ENCODE data around the gene OR8G5.
"Not testable (repeated sequence)": the region's sequence is repeated elsewhere in the genome, so short reads cannot be mapped to it uniquely, and the experiment has no call there.

The OR8G5 gene, protein sequence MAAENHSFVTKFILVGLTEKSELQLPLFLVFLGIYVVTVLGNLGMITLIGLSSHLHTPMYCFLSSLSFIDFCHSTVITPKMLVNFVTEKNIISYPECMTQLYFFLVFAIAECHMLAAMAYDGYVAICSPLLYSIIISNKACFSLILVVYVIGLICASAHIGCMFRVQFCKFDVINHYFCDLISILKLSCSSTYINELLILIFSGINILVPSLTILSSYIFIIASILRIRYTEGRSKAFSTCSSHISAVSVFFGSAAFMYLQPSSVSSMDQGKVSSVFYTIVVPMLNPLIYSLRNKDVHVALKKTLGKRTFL

DNA sequence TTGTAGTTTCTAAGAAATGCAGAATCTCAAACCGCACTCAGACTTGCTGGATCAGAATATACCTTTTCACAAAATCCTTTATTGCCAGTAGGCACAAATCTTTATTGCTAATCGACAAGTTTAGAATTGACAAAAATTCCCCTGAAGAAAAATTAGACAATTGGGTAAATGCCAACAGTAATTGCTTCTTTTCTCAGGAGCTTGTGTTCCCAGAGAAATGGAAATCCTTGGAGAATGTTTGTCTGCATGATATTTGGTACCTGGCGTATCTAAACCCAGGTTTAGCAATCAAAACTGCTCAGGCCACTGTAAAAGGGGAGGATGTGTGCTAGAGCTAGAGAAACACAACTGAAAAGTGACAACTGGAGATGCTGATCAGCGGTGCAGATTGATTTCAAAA is at the start of gene OR8G5:
Gene OR8G5, plus strand, starts transcription at position 301 of the 400 bp plus-strand sequence. CDS start 8,556 bp downstream, outside the sequence.
- Histone ChIP-seq H3K27me3 (ENCODE audit: control insufficient read depth, insufficient read depth, low read length) (no peaks in the 10 kb centered on the region), H3K4me3 (ENCODE audit: low read depth, low read length) (no peak within 1 kb of the TSS), H3K36me3 (ENCODE audit: control insufficient read depth, insufficient read depth, low read length) (no peaks in the 10 kb centered on the region), H3K9ac (ENCODE audit: low read depth, low read length) (no peak within 1 kb of the TSS), H3K9me3 (ENCODE audit: control insufficient read depth, insufficient read depth, low read length) (no peaks in the 10 kb centered on the region), H3K4me1 (ENCODE audit: control insufficient read depth, insufficient read depth, low read length) (no peaks in the 10 kb centered on the region)

DNA sequence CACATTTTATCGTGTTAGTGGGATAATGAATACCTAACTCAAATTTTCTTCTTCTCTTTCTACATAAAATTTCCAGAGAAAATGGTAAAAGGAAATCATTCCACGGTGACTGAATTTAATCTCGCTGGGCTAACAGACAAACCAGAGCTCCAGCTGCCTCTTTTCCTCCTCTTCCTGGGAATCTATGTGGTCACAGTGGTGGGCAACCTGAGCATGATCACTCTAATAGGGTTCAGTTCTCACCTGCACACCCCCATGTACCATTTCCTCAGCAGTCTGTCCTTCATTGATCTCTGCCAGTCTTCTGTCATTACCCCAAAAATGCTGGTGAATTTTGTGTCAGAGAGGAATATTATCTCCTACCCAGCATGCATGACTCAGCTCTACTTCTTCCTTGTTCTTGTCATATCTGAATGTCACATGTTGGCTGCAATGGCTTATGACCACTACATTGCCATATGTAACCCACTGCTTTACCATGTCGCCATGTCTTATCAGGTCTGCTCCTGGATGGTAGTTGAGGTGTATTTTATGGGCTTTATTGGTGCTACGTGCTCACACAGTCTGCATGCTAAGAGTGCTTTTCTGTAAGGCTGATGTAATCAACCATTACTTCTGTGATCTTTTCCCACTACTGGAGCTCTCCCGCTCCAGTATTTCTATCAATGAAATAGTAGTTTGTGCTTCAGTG is 48.9 kb upstream of the OR8G5 start:
- Histone ChIP-seq H3K9ac (ENCODE audit: low read depth, low read length) (no peak overlapping the region), H3K27me3 (ENCODE audit: control insufficient read depth, insufficient read depth, low read length) (no peaks in the 10 kb centered on the region), H3K4me1 (ENCODE audit: control insufficient read depth, insufficient read depth, low read length) (no peaks in the 10 kb centered on the region), H3K36me3 (ENCODE audit: control insufficient read depth, insufficient read depth, low read length) (no peaks in the 10 kb centered on the region), H3K9me3 (ENCODE audit: control insufficient read depth, insufficient read depth, low read length) (no peaks in the 10 kb centered on the region), H3K4me3 (ENCODE audit: low read depth, low read length) (no peak overlapping the region)

DNA sequence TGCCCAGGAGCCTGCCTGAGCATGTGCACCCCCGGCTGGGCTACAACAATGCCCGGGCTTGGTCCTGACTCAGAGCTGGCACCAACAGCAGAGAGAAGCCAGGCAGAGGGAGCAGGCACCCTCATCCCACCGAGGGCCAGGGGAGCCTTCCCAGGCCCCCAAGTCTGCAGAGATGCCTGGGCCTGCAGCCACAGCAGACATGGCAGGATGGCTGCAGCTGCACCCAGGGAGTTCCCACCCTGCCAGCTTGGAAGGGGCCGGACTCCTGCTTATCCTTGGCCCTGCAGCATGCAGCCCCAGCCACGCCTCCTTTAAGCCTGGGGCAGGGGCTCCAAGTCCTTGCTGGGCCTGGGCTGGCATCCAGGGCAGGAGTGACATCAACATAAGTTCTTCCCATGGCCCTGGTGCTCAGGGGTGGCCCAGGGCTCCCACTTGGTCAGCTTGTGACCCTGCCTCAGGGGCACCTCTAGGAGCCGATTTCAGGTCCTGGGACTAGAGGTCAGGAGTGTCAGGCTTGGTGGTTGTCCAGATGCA is 46.3 kb upstream of the OR8G5 start:
- no peaks in the 10 kb centered on the region for H3K9me3 ChIP-seq (ENCODE audit: control insufficient read depth, insufficient read depth, low read length)
- no peaks in the 10 kb centered on the region for H3K36me3 ChIP-seq (ENCODE audit: control insufficient read depth, insufficient read depth, low read length)
- H3K9ac ChIP-seq (ENCODE audit: low read depth, low read length), result no peak overlapping the region
- no peak overlapping the region for H3K4me3 ChIP-seq (ENCODE audit: low read depth, low read length)
- no peaks in the 10 kb centered on the region for H3K27me3 ChIP-seq (ENCODE audit: control insufficient read depth, insufficient read depth, low read length)
- no peaks in the 10 kb centered on the region for H3K4me1 ChIP-seq (ENCODE audit: control insufficient read depth, insufficient read depth, low read length)

DNA sequence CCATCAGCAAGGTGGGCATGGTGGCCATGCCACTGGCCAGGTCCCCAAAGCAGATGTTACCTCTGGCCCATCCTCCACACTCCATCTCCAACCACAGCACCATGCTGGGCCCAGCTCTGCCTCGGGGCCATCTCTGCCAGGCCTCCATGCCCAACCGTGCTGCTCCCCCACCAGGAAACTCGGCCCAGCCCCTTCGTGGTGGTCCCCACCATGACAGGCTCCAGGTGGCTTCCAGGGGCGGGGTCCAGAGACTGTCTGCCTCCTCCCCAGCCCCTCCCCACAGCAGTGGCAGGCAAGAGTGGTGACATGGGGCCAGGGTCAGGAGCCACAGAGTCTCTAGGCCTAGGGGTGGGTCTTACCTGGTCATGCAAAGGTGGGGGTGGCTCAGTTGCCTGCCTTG is 45.8 kb upstream of the OR8G5 start:
- Histone ChIP-seq H3K27me3 (ENCODE audit: control insufficient read depth, insufficient read depth, low read length) (no peaks in the 10 kb centered on the region), H3K4me1 (ENCODE audit: control insufficient read depth, insufficient read depth, low read length) (no peaks in the 10 kb centered on the region), H3K9ac (ENCODE audit: low read depth, low read length) (no peak overlapping the region), H3K36me3 (ENCODE audit: control insufficient read depth, insufficient read depth, low read length) (no peaks in the 10 kb centered on the region), H3K4me3 (ENCODE audit: low read depth, low read length) (no peak overlapping the region), H3K9me3 (ENCODE audit: control insufficient read depth, insufficient read depth, low read length) (no peaks in the 10 kb centered on the region)

DNA sequence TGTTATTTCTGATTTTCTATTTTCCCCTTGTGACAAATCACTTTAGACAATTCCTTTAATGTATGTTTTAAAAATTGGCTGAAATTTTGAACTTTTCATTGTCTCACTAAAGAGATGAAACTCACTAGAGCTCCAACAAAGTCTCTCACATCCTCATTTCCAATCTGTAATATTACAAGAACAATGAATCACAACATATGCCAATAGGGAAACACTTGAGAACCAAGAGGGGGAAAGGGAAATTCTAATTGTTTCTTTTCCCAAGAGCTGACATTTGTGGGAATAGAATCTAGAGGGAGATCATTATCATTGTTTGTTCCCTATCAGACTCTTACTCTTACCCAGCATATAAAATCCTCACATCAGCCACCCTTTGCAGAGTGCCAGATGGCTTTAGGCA is 44.9 kb upstream of the OR8G5 start:
- Histone ChIP-seq H3K4me1 (ENCODE audit: control insufficient read depth, insufficient read depth, low read length) (no peaks in the 10 kb centered on the region), H3K27me3 (ENCODE audit: control insufficient read depth, insufficient read depth, low read length) (no peaks in the 10 kb centered on the region), H3K36me3 (ENCODE audit: control insufficient read depth, insufficient read depth, low read length) (no peaks in the 10 kb centered on the region), H3K9me3 (ENCODE audit: control insufficient read depth, insufficient read depth, low read length) (no peaks in the 10 kb centered on the region), H3K4me3 (ENCODE audit: low read depth, low read length) (no peak overlapping the region), H3K9ac (ENCODE audit: low read depth, low read length) (no peak overlapping the region)

DNA sequence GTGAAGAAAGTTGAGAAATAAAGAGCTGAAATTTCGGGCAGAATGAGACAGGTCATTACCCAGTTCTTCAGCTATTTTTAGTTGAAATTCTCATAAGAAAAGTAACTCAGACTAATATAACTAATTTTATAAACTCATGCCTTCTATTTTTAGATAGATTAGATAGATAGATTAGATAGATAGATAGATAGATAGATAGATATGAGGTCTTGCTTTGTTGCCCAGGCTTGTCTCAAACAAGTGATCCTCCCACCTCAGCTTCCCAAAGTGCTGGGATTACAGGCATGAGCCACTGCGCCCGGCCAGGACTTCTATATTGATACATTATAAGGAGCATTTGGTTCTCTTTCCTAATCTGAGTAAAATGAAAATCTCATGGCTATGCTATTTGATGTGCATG is 42.1 kb upstream of the OR8G5 start:
- Histone ChIP-seq H3K9me3 (ENCODE audit: control insufficient read depth, insufficient read depth, low read length) (no peaks in the 10 kb centered on the region), H3K4me1 (ENCODE audit: control insufficient read depth, insufficient read depth, low read length) (no peaks in the 10 kb centered on the region), H3K4me3 (ENCODE audit: low read depth, low read length) (no peak overlapping the region), H3K27me3 (ENCODE audit: control insufficient read depth, insufficient read depth, low read length) (no peaks in the 10 kb centered on the region), H3K36me3 (ENCODE audit: control insufficient read depth, insufficient read depth, low read length) (no peaks in the 10 kb centered on the region), H3K9ac (ENCODE audit: low read depth, low read length) (no peak overlapping the region)

DNA sequence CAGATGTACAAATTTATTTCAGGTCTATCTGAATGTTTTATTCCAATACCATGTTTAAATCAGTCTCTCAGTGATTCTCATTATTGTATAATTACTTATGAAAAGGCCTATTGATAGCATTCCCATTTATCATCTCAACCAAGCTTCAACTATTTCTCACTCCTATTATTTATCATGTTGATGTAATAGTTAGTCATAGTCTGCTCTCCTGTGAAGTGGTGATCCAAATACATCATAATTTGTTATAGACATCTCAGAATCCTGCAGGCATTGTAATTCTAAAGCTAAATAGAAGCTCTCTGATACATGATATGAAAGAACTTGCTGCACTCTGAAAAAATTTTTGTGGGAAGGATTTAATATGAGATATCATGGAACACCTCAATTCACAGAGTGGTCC is 37.0 kb upstream of the OR8G5 start:
- H3K9ac ChIP-seq (ENCODE audit: low read depth, low read length), result no peak overlapping the region
- H3K9me3 ChIP-seq (ENCODE audit: control insufficient read depth, insufficient read depth, low read length), result no peaks in the 10 kb centered on the region
- H3K27me3 ChIP-seq (ENCODE audit: control insufficient read depth, insufficient read depth, low read length), result no peaks in the 10 kb centered on the region
- H3K4me3 ChIP-seq (ENCODE audit: low read depth, low read length), result no peak overlapping the region
- no peaks in the 10 kb centered on the region for H3K4me1 ChIP-seq (ENCODE audit: control insufficient read depth, insufficient read depth, low read length)
- H3K36me3 ChIP-seq (ENCODE audit: control insufficient read depth, insufficient read depth, low read length), result no peaks in the 10 kb centered on the region

DNA sequence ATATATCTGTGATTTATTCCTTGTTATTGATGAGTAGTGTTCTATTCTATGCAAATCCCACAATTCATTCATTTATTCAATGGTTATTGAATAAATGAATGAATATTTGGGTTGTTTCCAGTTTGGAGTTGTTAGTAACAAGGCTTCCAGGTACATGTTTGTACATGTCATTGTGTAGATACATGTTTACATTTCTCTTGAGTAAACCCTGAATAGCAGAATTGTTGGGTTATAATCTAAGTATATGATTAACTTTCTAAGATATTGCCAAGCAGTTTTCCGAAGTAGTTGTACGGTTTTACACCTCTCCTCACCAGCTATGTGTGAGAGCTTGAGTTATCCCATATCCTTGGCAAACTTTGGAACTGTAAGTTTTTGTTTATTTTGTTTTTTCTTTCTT is 33.8 kb upstream of the OR8G5 start:
- Histone ChIP-seq H3K9ac (ENCODE audit: low read depth, low read length) (no peak overlapping the region), H3K36me3 (ENCODE audit: control insufficient read depth, insufficient read depth, low read length) (no peaks in the 10 kb centered on the region), H3K4me3 (ENCODE audit: low read depth, low read length) (no peak overlapping the region), H3K27me3 (ENCODE audit: control insufficient read depth, insufficient read depth, low read length) (no peaks in the 10 kb centered on the region), H3K4me1 (ENCODE audit: control insufficient read depth, insufficient read depth, low read length) (no peaks in the 10 kb centered on the region), H3K9me3 (ENCODE audit: control insufficient read depth, insufficient read depth, low read length) (no peaks in the 10 kb centered on the region)

DNA sequence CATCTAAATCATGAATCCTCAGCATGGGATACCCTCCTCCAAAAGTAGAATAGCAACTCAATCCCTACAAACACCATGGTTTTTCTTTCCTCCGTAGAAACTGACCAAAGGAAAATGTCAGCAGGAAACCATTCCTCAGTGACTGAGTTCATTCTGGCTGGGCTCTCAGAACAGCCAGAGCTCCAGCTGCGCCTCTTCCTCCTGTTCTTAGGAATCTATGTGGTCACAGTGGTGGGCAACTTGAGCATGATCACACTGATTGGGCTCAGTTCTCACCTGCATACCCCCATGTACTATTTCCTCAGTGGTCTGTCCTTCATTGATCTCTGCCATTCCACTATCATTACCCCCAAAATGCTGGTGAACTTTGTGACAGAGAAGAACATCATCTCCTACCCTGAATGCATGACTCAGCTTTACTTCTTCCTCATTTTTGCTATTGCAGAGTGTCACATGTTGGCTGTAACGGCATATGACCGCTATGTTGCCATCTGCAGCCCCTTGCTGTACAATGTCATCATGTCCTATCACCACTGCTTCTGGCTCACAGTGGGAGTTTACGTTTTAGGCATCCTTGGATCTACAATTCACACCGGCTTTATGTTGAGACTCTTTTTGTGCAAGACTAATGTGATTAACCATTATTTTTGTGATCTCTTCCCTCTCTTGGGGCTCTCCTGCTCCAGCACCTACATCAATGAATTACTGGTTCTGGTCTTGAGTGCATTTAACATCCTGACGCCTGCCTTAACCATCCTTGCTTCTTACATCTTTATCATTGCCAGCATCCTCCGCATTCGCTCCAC is 31.4 kb upstream of the OR8G5 start:
- H3K9me3 ChIP-seq (ENCODE audit: control insufficient read depth, insufficient read depth, low read length); H3K4me3 ChIP-seq (ENCODE audit: low read depth, low read length); H3K9ac ChIP-seq (ENCODE audit: low read depth, low read length); H3K36me3 ChIP-seq (ENCODE audit: control insufficient read depth, insufficient read depth, low read length); H3K27me3 ChIP-seq (ENCODE audit: control insufficient read depth, insufficient read depth, low read length); H3K4me1 ChIP-seq (ENCODE audit: control insufficient read depth, insufficient read depth, low read length): not testable (repeated sequence)

DNA sequence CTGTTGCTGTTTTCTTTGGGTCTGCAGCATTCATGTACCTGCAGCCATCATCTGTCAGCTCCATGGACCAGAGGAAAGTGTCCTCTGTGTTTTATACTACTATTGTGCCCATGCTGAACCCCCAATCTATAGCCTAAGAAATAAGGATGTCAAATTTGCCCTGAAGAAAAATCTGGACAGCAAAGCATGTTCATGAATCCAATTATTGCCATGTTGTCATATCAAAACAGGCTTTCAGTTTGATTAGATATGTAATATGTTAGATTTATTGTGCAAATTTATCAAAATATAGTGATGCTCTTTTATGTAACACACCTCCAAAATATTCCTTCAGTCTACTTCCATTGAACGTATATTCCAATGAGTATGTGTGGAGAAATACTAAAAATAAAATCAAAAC is 30.7 kb upstream of the OR8G5 start:
- H3K36me3 ChIP-seq (ENCODE audit: control insufficient read depth, insufficient read depth, low read length), result no peaks in the 10 kb centered on the region
- no peak overlapping the region for H3K4me3 ChIP-seq (ENCODE audit: low read depth, low read length)
- H3K27me3 ChIP-seq (ENCODE audit: control insufficient read depth, insufficient read depth, low read length), result no peaks in the 10 kb centered on the region
- no peaks in the 10 kb centered on the region for H3K9me3 ChIP-seq (ENCODE audit: control insufficient read depth, insufficient read depth, low read length)
- H3K4me1 ChIP-seq (ENCODE audit: control insufficient read depth, insufficient read depth, low read length), result no peaks in the 10 kb centered on the region
- no peak overlapping the region for H3K9ac ChIP-seq (ENCODE audit: low read depth, low read length)

DNA sequence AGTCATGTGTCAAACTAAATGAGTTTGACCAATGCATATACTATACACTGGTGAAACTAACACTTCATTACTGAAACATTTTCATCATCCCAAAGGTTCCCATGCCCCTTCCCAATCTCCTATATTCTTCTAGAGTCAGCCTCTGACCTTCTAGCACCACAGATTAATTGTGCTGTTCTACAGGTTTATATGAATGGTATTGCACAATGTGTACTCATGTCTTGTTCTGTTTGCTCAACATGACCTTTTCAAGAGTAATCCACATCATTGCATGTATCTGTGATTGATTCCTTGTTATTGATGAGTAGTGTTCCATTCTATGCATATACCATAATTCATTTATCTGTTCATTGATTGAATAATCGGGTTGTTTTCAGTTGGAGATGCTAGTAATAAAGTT is 22.8 kb upstream of the OR8G5 start:
- H3K4me1 ChIP-seq (ENCODE audit: control insufficient read depth, insufficient read depth, low read length), result no peaks in the 10 kb centered on the region
- no peaks in the 10 kb centered on the region for H3K36me3 ChIP-seq (ENCODE audit: control insufficient read depth, insufficient read depth, low read length)
- H3K9me3 ChIP-seq (ENCODE audit: control insufficient read depth, insufficient read depth, low read length), result no peaks in the 10 kb centered on the region
- H3K9ac ChIP-seq (ENCODE audit: low read depth, low read length), result no peak overlapping the region
- H3K4me3 ChIP-seq (ENCODE audit: low read depth, low read length), result no peak overlapping the region
- H3K27me3 ChIP-seq (ENCODE audit: control insufficient read depth, insufficient read depth, low read length), result no peaks in the 10 kb centered on the region

Measured in iPS-15b (cell line).